HEK293T (cell line): ENCODE data around the gene ATP5PF.

Experiments used
- ARNT ChIP-seq: fragments of 450-650 bp; IDR thresholded peaks from 2 replicates; pipeline ENCODE4 v1.6.1; 2017; ENCODE audit warnings: mild to moderate bottlenecking
- BHLHE40 ChIP-seq: fragments of 450-650 bp; IDR thresholded peaks from 2 replicates; pipeline ENCODE4 v1.6.1; 2016; ENCODE audit warnings: mild to moderate bottlenecking, moderate library complexity, borderline replicate concordance
- ELF4 ChIP-seq: fragments of 450-650 bp; IDR thresholded peaks from 2 replicates; pipeline ENCODE4 v1.6.1; 2017; ENCODE audit warnings: antibody characterized with exemption
- LEF1 ChIP-seq: fragments of 450-650 bp; IDR thresholded peaks from 2 replicates; pipeline ENCODE4 v1.6.1; 2017; ENCODE audit warnings: mild to moderate bottlenecking, borderline replicate concordance
- PKNOX1 ChIP-seq: fragments of 450-650 bp; IDR thresholded peaks from 2 replicates; pipeline ENCODE4 v1.6.1; 2016
- SP1 ChIP-seq: fragments of 450-650 bp; IDR thresholded peaks from 2 replicates; pipeline ENCODE4 v1.6.1; 2017
- SUZ12 ChIP-seq: fragments of 450-650 bp; IDR thresholded peaks from 2 replicates; pipeline ENCODE4 v1.6.1; 2016; ENCODE audit warnings: mild to moderate bottlenecking

- TF ChIP-seq PKNOX1 = no peak
- TF ChIP-seq BHLHE40 = no peak
- no peak for TF ChIP-seq ELF4
- TF ChIP-seq SP1 = no peak
- TF ChIP-seq SUZ12 = no peak
- TF ChIP-seq LEF1 = no peak
- TF ChIP-seq ARNT = no peak
These were observed 125 bp downstream of the ATP5PF start for GRCh38 chr21:25734654-25734903.
